HG02870 (cell line): ENCODE results near the gene CD6.
"Not testable (repeated sequence)": the region's sequence is repeated elsewhere in the genome, so short reads cannot be mapped to it uniquely, and the experiment has no call there.

ENCODE experiments used
- ATAC-seq: cut with Tn5 transposase; IDR thresholded peaks from one replicate; pipeline ENCODE4 v1.9.1; 2021; ENCODE audit warnings: mild to moderate bottlenecking, moderate library complexity; ENCODE audit not compliant: unreplicated experiment

CD6 gene

DNA sequence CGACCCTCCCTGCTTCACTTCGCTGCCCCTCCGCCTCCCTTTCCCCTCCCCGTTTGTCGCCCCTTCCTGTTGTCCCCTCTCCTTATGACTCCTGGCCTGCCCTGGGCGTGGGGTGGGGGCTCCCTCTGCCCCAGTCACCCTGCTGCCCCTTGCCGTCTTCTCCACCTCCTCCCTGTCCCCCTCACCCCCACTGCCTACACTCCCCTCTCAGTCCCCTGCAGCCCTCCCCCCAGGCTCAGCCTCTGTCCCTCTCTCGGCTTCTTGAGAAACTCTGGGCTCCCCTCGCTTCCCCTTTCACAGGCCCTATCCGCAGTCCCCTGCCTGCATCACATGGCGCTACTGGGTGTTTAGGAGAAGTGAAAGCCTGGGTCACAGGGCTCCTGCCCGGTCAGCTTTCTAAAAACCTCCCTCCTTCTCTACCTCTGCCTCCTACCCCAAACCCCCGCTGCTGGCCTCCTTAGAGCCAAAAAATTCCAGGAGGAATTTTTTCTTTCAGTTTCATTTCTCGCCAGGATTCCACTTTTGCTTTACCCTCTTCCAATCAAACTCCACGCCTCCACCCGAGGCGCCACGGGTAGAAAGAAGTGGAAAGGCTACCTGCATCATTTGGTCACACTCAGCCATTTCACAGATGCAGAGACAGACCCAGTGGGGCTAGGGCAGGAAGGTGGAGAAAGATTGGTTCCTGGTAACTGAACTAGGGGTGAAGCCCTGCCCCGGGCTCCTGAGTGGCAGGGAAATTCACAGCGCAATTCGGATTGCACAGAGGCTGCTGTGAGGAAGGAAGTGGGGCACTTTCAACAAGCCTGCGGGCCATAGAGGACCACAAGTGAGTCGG lies 19.4 kb upstream of the CD6 start, which contains the start of gene SLC15A3:
Gene SLC15A3, minus strand, starts transcription at position 273 of the 838 bp plus-strand sequence. CDS start 625 bp downstream, outside the sequence.
- ATAC-seq = peak; percentile 64

GRCh38 chr11:60952742-60953170 lies 18.7 kb upstream of the CD6 start:
- no peak for ATAC-seq

DNA sequence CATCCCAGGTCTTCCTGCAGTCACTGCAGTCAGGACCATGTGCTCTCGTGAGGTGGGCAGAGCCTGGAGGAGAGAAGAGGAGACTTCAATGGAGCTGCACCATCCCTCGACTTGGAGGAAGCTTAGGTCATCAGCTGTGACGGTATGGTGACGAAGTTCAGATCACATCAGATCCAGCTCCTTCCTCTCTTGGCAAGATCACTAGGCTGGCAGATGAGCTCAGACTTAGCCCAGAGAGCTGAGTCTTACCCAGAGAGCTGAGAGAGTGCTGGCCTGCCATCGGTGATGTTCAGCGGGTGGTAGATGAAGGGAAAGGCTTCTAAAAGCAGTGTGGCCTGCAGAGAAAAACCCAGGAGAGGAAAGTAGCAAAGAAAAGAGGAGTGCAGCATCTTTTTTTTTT lies 17.7 kb upstream of the CD6 start:
- ATAC-seq = no peak

DNA sequence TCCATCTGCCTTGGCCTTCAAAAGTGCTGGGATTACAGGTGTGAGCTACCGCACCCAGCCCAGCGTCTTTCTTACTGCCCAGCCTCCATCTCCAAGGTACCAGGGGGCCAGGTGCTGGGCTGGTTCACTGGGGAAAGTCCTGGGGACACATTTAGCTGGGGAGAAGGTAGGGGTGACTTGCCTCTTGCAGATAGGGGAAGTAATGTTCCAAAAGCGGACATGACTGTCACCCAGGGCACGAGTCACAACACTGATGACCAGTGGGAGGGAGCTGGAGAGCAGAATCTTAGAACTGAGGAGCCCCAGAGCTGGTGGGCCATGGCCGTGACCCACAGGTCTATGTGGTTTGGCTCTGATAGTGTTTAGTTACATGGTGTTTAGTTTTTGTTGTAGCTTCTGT lies 17.1 kb upstream of the CD6 start:
- no peak for ATAC-seq

- no peak for ATAC-seq
Observed at GRCh38 chr11:60955571-60955970, 15.9 kb upstream of the CD6 start.

DNA sequence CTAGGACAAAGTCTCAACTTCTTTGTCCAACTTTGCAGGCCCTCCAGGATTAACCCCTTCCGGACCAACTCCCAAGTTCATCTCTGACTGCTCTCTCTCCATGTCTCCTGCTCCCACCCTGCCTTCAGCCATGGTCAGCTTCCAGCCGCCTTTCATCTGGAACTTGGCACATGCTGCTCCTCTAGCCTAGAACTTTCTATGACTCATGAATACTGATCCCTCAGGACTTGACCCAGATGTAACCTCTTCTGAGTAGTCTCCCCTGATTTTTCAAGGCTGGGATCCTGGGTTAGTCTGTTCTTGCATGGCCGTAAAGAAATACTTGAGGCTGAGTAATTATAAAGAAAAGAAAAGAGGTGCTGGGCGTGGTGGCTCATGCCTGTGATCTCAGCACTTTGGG lies 14.3 kb upstream of the CD6 start:
- ATAC-seq = no peak

DNA sequence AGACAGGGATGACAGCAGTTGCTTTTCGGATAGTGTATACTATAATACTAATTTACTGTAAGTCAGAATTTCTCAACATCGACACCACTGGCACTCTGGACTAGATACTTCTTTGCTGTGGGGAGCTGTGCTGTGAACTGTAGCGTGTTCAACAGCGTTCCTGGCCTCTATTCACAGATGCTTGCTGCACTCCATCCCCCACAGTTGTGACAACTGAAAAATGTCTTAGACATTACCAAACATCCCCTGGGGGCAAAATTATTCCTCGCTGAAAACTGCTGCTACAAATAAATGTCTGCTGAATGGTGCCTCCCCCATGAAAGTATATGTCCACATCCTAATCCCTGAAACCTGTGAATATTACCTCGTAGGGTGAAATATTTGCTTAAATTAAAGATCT lies 12.0 kb upstream of the CD6 start:
- ATAC-seq = no peak

GRCh38 chr11:60960405-60960804 lies 11.1 kb upstream of the CD6 start:
- ATAC-seq = no peak

DNA sequence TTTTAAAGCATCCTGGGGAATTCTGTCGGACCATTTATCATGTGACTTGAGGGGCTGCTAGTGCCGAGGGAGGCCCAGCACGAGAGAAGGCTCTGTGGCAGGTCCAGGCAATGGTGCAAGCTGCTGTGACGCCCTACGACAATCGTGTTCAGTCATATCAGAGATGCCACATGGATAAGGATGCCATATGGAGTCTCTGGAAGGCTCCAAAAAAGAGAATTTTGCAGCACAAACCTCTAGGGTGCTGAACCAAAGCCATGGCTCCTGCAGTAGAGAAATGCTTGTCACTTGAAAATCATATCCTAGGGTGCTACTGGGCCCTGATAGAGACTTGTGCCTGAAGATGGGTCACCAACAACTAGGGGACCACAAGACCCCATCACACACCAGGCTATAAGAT lies 6.7 kb upstream of the CD6 start:
- no peak for ATAC-seq

- no peak for ATAC-seq
Observed at GRCh38 chr11:60966890-60967289, 4.6 kb upstream of the CD6 start.

DNA sequence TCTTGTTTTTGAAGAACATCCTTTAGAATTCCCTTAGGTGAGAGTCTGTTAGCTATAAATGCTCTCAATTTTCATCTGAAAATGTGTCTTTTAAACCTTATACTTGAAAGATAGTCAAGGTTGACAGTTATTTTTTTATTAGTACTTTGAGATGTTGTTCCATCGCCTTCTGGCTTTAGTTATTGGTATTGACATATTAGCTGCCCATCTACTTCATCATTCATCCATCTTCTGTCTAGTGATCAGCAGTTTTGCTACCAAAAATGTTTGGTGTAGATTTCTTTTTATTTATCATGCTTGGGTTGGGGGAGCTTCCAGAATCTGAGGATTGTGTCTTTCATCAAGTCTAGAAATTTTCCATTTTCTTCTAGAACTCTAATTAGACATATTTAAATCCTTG lies 3.3 kb upstream of the CD6 start:
- no peak for ATAC-seq

GRCh38 chr11:60970369-60970774 lies 1.1 kb upstream of the CD6 start:
- no peak for ATAC-seq

GRCh38 chr11:60970890-60971289 lies 590 bp upstream of the CD6 start:
- no peak for ATAC-seq

DNA sequence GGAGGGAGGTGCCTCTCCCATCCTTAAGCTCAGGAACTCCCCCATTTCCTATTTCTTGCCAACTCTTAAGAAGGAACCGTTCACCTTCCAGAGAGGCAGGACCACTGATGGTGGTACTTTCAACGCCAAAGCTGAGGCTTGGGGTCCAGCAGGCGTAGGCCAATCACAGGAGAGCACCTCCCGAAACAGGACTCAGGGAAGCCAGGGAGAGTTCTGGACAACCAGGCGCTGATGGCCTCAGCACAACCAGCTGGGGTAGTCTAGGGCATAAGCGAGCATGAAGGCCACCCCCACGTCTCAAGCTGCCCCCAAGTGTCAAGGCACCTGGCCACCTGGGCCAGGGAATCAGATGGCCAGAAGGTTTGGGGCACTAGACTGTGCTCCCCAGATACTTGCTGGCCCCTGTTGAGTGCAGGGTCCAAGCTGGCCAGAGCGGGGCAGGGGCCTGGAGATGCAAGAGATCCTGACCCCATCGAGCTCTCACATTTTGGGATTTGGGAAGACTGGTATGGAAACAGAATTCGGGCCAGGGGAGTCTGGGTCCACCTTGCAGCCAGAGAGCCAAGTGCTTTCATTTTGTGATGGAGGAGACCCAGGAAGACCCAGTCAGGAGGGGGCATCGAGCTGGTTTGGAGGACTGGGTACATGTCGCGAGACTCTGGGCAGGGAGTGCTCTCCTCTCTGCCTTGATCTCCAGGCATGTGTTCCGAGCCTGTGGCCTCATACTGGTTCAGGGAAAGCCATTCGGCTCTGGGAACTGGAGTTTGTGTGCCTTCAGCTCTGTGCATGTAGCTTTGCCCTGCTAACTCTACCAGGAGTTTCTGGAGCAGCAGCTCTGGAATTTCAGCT lies 926 bp downstream of the CD6 start:
- ATAC-seq = no peak

GRCh38 chr11:60973699-60974098 lies 2.2 kb downstream of the CD6 start:
- ATAC-seq = no peak

DNA sequence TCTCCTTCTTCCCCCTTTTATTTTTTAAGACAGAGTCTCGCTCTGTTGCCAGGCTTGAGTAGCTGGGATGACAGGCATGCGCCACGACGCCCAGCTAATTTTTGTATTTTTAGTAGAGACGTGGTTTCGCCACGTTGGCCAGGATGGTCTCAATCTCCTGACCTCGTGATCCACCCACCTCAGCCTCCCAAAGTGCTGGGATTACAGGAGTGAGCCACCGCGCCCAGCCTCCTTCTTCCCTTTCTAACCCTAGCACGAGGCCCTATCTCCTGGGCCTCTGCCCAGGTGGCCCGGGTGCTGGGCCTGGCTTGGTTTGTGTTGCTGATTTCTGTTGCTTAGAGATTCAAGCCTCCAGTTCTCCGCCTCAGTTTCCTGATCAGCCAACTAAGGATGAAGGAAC lies 2.8 kb downstream of the CD6 start:
- not testable (repeated sequence) for ATAC-seq

DNA sequence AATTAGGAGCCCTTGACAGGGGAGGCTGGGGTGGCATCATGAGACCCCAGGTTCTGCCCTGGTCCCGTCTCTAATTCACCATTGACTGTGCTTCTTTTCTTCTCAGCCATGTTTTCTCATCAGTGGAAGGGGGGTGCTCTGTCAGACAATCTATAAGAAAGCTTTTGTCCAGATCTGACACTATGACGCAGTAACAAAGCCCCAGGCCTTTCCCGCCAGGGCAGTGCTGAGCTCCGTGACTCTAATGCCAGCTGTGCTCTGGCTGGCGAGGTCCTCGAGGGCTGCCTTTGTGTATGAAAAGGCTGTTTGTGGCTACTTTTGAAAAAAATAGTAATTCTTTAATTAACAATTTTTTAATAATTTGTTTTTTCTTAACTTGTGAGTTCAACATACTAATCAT lies 3.2 kb downstream of the CD6 start:
- no peak for ATAC-seq

DNA sequence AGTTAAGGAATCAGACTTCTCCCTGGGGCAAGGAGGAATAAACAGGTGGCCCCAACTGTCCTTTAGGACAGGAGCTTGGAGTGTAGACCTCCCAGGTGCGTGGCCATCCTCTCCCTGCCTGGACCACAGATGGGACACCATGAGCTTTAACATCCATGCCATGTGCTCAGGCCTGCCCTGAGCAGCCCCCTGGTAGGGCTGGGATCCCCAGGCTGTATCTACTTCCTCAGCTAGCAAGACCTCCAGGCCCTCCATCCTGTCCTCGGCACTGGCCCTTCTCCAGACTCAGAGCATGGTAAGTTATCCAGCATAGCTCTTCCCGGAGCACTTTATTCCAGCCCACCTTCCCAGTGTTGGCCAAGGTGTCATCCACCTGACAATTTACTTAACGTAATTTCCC lies 5.7 kb downstream of the CD6 start:
- ATAC-seq = no peak

GRCh38 chr11:60977836-60978235 lies 6.4 kb downstream of the CD6 start:
- no peak for ATAC-seq

GRCh38 chr11:60978546-60979380 lies 7.3 kb downstream of the CD6 start:
- no peak for ATAC-seq

DNA sequence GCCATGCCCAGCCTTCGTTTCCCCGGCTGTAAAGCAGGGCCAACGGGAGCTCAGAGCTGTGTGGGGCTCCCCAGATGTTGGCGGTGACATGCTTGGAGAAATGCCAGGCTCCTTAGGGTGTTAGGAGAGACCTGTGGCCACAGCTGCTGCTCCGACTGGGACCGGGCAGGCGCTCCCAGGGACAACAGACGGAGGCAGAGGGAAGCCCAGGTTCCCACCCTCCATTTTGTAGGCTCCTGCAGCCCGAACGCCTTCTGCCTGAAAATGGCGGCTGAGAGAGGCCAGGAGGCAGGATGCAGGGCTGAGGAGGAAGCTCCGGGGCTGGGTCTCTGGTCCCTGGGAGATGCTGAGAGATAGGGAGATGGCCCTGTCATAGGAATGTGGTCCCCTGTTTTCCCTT lies 10.0 kb downstream of the CD6 start:
- ATAC-seq = no peak
